GM23338 (cell line): ENCODE measurements around the gene NLK. TPM values are rescaled to one million over a fixed set of nuclear protein-coding genes. Genes with fewer than 3 reads are reported as not detected.

ENCODE experiments used
- ATAC-seq: fragments of 200-7000 bp; cut with Tn5 transposase; 3 replicates; pipeline ENCODE4 v1.9.1; 2020
- DNase-seq: peaks from one replicate; pipeline ENCODE4 v3.0.0-alpha.2; 2015; ENCODE audit warnings: low spot score
- H2AFZ ChIP-seq: fragments of 200-600 bp; sonication (generic); 2 replicates; pipeline ENCODE4 v1.8.0; 2016; ENCODE audit warnings: antibody characterized with exemption, mild to moderate bottlenecking, moderate library complexity
- H3F3A ChIP-seq: fragments of 200-600 bp; sonication (generic); replicated peaks from 2 replicates; pipeline ENCODE4 v1.8.0; 2017; ENCODE audit warnings: antibody characterized with exemption, mixed run types, low read depth
- H3K27ac ChIP-seq: fragments of 200-600 bp; sonication (generic); 2 replicates; pipeline ENCODE4 v1.6.1; 2016; ENCODE audit warnings: low read depth
- H3K27me3 ChIP-seq: fragments of 200-600 bp; sonication (generic); 2 replicates; pipeline ENCODE4 v1.8.0; 2016; ENCODE audit warnings: mild to moderate bottlenecking, mixed run types, moderate library complexity; ENCODE audit not compliant: insufficient read depth
- H3K36me3 ChIP-seq: fragments of 200-600 bp; sonication (generic); 2 replicates; pipeline ENCODE4 v1.8.0; 2016; ENCODE audit warnings: mild to moderate bottlenecking; ENCODE audit not compliant: insufficient read depth
- H3K4me1 ChIP-seq: fragments of 200-600 bp; sonication (generic); 2 replicates; pipeline ENCODE4 v1.8.0; 2016; ENCODE audit warnings: mild to moderate bottlenecking, moderate library complexity; ENCODE audit not compliant: insufficient read depth
- H3K4me2 ChIP-seq: fragments of 200-600 bp; sonication (generic); 2 replicates; pipeline ENCODE4 v1.7.1; 2017; ENCODE audit warnings: mixed run types
- H3K4me3 ChIP-seq: fragments of 200-600 bp; sonication (generic); 2 replicates; pipeline ENCODE4 v1.6.1; 2016; ENCODE audit warnings: mixed run types
- H3K79me2 ChIP-seq: fragments of 200-600 bp; sonication (generic); replicated peaks from 2 replicates; pipeline ENCODE4 v1.8.0; 2017; ENCODE audit warnings: mild to moderate bottlenecking; ENCODE audit not compliant: insufficient read depth
- H3K9me2 ChIP-seq: fragments of 200-600 bp; sonication (generic); 2 replicates; pipeline ENCODE4 v1.8.0; 2017; ENCODE audit not compliant: insufficient read depth
- H4K20me1 ChIP-seq: fragments of 200-600 bp; sonication (generic); replicated peaks from 2 replicates; pipeline ENCODE4 v1.8.0; 2017; ENCODE audit warnings: mild to moderate bottlenecking; ENCODE audit not compliant: insufficient read depth
- H3K27ac Mint-ChIP-seq: 2 replicates; pipeline ENCODE4 v1.8.0; 2020; ENCODE audit warnings: inconsistent platforms, mild to moderate bottlenecking, moderate library complexity, mixed read lengths
- H3K27me3 Mint-ChIP-seq: 3 replicates; pipeline ENCODE4 v1.8.0; 2022; ENCODE audit warnings: low read depth, mild to moderate bottlenecking, moderate library complexity, mixed read lengths, inconsistent platforms; ENCODE audit not compliant: insufficient read depth, poor library complexity
- H3K36me3 Mint-ChIP-seq: 3 replicates; pipeline ENCODE4 v1.8.0; 2021; ENCODE audit warnings: low read depth, mild to moderate bottlenecking, inconsistent platforms, moderate library complexity, mixed read lengths
- H3K4me1 Mint-ChIP-seq: 3 replicates; pipeline ENCODE4 v1.8.0; 2020; ENCODE audit warnings: mild to moderate bottlenecking, inconsistent platforms, mixed read lengths
- H3K4me3 Mint-ChIP-seq: 3 replicates; pipeline ENCODE4 v1.8.0; 2021; ENCODE audit warnings: moderate library complexity, mild to moderate bottlenecking, inconsistent platforms, mixed read lengths
- H3K9me3 Mint-ChIP-seq: 3 replicates; pipeline ENCODE4 v1.8.0; 2020; ENCODE audit warnings: moderate library complexity, mild to moderate bottlenecking, inconsistent platforms, mixed read lengths
- CREB1 ChIP-seq: fragments of 250-450 bp; sonication (Bioruptor Pico); IDR thresholded peaks from 2 replicates; pipeline ENCODE4 v1.5.0; 2020; ENCODE audit warnings: low read depth, mild to moderate bottlenecking, moderate library complexity
- CTCF ChIP-seq, 2 experiments: fragments of 200-600 bp in 1 of 2; sonication (generic) in 1 of 2; conservative IDR thresholded peaks; 2 replicates each; pipeline versions ENCODE4 v1.5.1 to v1.6.1; 2016 to 2017; ENCODE audit warnings: antibody characterized with exemption in 2 of 2, low read depth in 2 of 2, mild to moderate bottlenecking in 2 of 2, moderate library complexity in 1 of 2
- ETS1 ChIP-seq: IDR thresholded peaks from 2 replicates; pipeline ENCODE4 v1.6.1; 2016; ENCODE audit warnings: antibody characterized with exemption
- EZH2 ChIP-seq: fragments of 200-600 bp; sonication (generic); IDR thresholded peaks from one replicate; pipeline ENCODE4 v1.8.0; 2017; ENCODE audit warnings: antibody characterized with exemption, mild to moderate bottlenecking, low read depth; ENCODE audit not compliant: unreplicated experiment
- EZH2phosphoT487 ChIP-seq: fragments of 200-600 bp; sonication (generic); IDR thresholded peaks from one replicate; pipeline ENCODE4 v1.8.1; 2018; ENCODE audit warnings: antibody characterized with exemption; ENCODE audit not compliant: unreplicated experiment
- JUNB ChIP-seq: IDR thresholded peaks from one replicate; pipeline ENCODE4 v1.6.1; 2016; ENCODE audit warnings: antibody characterized with exemption; ENCODE audit not compliant: unreplicated experiment
- NANOG ChIP-seq: IDR thresholded peaks from 2 replicates; pipeline ENCODE4 v1.6.1; 2016; ENCODE audit warnings: antibody characterized with exemption, borderline replicate concordance
- POLR2AphosphoS5 ChIP-seq: IDR thresholded peaks from 2 replicates; pipeline ENCODE4 v1.6.1; 2016; ENCODE audit warnings: antibody characterized with exemption, low read depth
- REST ChIP-seq: IDR thresholded peaks from one replicate; pipeline ENCODE4 v1.6.1; 2018; ENCODE audit warnings: antibody characterized with exemption; ENCODE audit not compliant: unreplicated experiment
- STAT1 ChIP-seq: IDR thresholded peaks from one replicate; pipeline ENCODE4 v1.6.1; 2016; ENCODE audit warnings: antibody characterized with exemption; ENCODE audit not compliant: unreplicated experiment
- ZNF114 ChIP-seq: fragments of 250-450 bp; sonication (Bioruptor Pico); IDR thresholded peaks from 2 replicates; pipeline ENCODE4 v1.5.0; 2020; ENCODE audit warnings: mild to moderate bottlenecking, moderate library complexity
- ZNF331 ChIP-seq: fragments of 250-450 bp; sonication (Bioruptor Pico); IDR thresholded peaks from 2 replicates; pipeline ENCODE4 v1.5.0; 2020; ENCODE audit warnings: low read depth, mild to moderate bottlenecking, moderate library complexity
- long read RNA-seq: library from polyadenylated mRNA; unstranded; transcript quantifications from one replicate; pipeline ENCODE4 v2.0.0, GENCODE V29; 2020; ENCODE audit not compliant: unreplicated experiment
- polyA plus RNA-seq: library from polyadenylated mRNA; unstranded; fragments of >200 nt; fragmentation: Nextera tagmentation; extraction: Ambion mirVana; gene quantifications from 2 replicates; pipeline ENCODE4 v1.2.1, GENCODE V29; 2016
- total RNA-seq: library from RNA; depleted of rRNA; stranded (reverse); fragments of >200 nt; shearing (Covaris generic); gene quantifications from 2 replicates; pipeline ENCODE4 v1.2.3, GENCODE V29; 2014; rRNA removed
- TF ChIP-seq, protein P1 (sequence below): fragments of 250-450 bp; sonication (Bioruptor Pico); IDR thresholded peaks from 2 replicates; pipeline ENCODE4 v1.5.0; 2020; ENCODE audit warnings: mild to moderate bottlenecking, moderate library complexity

NLK gene
- 67.7 and 78.5 TPM in 2 replicates for total RNA-seq
- polyA plus RNA-seq = 31.9 and 34.7 TPM in 2 replicates
- long read RNA-seq, full-length matches to known transcripts = 1 of 5 reads
- long read RNA-seq, partial matches to known transcripts = 2 of 5 reads
- long read RNA-seq, other reads (novel, unspliced or antisense) = 2 of 5 reads

GRCh38 chr17:28042657-28042720 is at the start of gene NLK:
TSS of gene NLK (plus strand) at chr17:28042677. CDS start at chr17:28042874, 197 bp downstream.
- Histone ChIP-seq H4K20me1 (0 out of 2 replicates have a peak, but pooled peaks cover 7% of the 10 kb centered on the region), H3K4me1 (peaks cover 52% of the 10 kb centered on the region), H3K9me2 (no peaks in the 10 kb centered on the region), H3F3A (no peaks in the 10 kb centered on the region), H3K36me3 (no peaks in the 10 kb centered on the region), H3K79me2 (peaks cover 56% of the 10 kb centered on the region), H3K27ac (0 out of 2 replicates have a peak within 1 kb of the TSS, but pooled peaks have one; percentile 22), H3K4me3 (peak within 1 kb of the TSS; percentile 65), H3K27me3 (no peaks in the 10 kb centered on the region), H2AFZ (no peak within 1 kb of the TSS), H3K4me2 (peak within 1 kb of the TSS; percentile 74)
- TF ChIP-seq ZNF114 (CRISPR knock-in tag) (no peak), EZH2phosphoT487 (no peak), NANOG (no peak), REST (no peak), STAT1 (no peak), POLR2AphosphoS5 (no peak), CREB1 (CRISPR knock-in tag) (no peak), CTCF (conservative IDR thresholded peaks at IDR 0.05; ENCODE audit: low read depth in 2 of 2) (no peak), ETS1 (no peak), ZNF331 (CRISPR knock-in tag) (no peak), JUNB (no peak), EZH2 (no peak)
- TF ChIP-seq, protein P1, sequence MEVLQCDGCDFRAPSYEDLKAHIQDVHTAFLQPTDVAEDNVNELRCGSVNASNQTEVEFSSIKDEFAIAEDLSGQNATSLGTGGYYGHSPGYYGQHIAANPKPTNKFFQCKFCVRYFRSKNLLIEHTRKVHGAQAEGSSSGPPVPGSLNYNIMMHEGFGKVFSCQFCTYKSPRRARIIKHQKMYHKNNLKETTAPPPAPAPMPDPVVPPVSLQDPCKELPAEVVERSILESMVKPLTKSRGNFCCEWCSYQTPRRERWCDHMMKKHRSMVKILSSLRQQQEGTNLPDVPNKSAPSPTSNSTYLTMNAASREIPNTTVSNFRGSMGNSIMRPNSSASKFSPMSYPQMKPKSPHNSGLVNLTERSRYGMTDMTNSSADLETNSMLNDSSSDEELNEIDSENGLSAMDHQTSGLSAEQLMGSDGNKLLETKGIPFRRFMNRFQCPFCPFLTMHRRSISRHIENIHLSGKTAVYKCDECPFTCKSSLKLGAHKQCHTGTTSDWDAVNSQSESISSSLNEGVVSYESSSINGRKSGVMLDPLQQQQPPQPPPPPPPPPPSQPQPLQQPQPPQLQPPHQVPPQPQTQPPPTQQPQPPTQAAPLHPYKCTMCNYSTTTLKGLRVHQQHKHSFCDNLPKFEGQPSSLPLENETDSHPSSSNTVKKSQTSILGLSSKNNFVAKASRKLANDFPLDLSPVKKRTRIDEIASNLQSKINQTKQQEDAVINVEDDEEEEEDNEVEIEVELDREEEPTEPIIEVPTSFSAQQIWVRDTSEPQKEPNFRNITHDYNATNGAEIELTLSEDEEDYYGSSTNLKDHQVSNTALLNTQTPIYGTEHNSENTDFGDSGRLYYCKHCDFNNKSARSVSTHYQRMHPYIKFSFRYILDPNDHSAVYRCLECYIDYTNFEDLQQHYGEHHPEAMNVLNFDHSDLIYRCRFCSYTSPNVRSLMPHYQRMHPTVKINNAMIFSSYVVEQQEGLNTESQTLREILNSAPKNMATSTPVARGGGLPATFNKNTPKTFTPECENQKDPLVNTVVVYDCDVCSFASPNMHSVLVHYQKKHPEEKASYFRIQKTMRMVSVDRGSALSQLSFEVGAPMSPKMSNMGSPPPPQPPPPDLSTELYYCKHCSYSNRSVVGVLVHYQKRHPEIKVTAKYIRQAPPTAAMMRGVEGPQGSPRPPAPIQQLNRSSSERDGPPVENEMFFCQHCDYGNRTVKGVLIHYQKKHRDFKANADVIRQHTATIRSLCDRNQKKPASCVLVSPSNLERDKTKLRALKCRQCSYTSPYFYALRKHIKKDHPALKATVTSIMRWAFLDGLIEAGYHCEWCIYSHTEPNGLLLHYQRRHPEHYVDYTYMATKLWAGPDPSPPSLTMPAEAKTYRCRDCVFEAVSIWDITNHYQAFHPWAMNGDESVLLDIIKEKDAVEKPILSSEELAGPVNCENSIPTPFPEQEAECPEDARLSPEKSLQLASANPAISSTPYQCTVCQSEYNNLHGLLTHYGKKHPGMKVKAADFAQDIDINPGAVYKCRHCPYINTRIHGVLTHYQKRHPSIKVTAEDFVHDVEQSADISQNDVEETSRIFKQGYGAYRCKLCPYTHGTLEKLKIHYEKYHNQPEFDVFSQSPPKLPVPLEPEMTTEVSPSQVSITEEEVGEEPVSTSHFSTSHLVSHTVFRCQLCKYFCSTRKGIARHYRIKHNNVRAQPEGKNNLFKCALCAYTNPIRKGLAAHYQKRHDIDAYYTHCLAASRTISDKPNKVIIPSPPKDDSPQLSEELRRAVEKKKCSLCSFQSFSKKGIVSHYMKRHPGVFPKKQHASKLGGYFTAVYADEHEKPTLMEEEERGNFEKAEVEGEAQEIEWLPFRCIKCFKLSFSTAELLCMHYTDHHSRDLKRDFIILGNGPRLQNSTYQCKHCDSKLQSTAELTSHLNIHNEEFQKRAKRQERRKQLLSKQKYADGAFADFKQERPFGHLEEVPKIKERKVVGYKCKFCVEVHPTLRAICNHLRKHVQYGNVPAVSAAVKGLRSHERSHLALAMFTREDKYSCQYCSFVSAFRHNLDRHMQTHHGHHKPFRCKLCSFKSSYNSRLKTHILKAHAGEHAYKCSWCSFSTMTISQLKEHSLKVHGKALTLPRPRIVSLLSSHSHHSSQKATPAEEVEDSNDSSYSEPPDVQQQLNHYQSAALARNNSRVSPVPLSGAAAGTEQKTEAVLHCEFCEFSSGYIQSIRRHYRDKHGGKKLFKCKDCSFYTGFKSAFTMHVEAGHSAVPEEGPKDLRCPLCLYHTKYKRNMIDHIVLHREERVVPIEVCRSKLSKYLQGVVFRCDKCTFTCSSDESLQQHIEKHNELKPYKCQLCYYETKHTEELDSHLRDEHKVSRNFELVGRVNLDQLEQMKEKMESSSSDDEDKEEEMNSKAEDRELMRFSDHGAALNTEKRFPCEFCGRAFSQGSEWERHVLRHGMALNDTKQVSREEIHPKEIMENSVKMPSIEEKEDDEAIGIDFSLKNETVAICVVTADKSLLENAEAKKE = no peak
- Mint-ChIP-seq H3K4me1 (peaks cover 50% of the 10 kb centered on the region), H3K36me3 (peaks cover 19% of the 10 kb centered on the region), H3K27me3 (peaks cover 6% of the 10 kb centered on the region), H3K4me3 (peak within 1 kb of the TSS; percentile 95), H3K9me3 (no peaks in the 10 kb centered on the region), H3K27ac (peak within 1 kb of the TSS; percentile 89)
- ATAC-seq = no peak
- DNase-seq = no peak
